GM12873 (cell line): Measurements from ENCODE around the gene HTRA3.

Experiments used
- CTCF ChIP-seq: IDR thresholded peaks from 2 replicates; pipeline ENCODE4 v1.5.1; 2012; ENCODE audit warnings: low read depth, mild to moderate bottlenecking, moderate library complexity, low read length, control low read depth; ENCODE audit not compliant: insufficient read depth; ENCODE audit errors: missing control alignments

The HTRA3 gene

GRCh38 chr4:8230033-8230432 lies 39.5 kb upstream of the HTRA3 start:
- TF ChIP-seq CTCF, result no peak

- TF ChIP-seq CTCF, result no peak
These were observed 38.7 kb upstream of the HTRA3 start for GRCh38 chr4:8230891-8231290.

GRCh38 chr4:8231551-8232049 lies 38.0 kb upstream of the HTRA3 start:
- TF ChIP-seq CTCF, result no peak

- TF ChIP-seq CTCF, result no peak
These were observed 36.8 kb upstream of the HTRA3 start for GRCh38 chr4:8232748-8233147.

- TF ChIP-seq CTCF, result no peak
These were observed 35.7 kb upstream of the HTRA3 start for GRCh38 chr4:8233672-8234484.

GRCh38 chr4:8234715-8235114 lies 34.8 kb upstream of the HTRA3 start:
- TF ChIP-seq CTCF, result no peak

- no peak for TF ChIP-seq CTCF
These were observed 34.3 kb upstream of the HTRA3 start for GRCh38 chr4:8235224-8235623.
